HG03558 (cell line): ENCODE results near the gene ITGB2.

Experiments
- ATAC-seq: cut with Tn5 transposase; IDR thresholded peaks from one replicate; pipeline ENCODE4 v1.9.1; 2021; ENCODE audit warnings: moderate number of reproducible peaks; ENCODE audit not compliant: unreplicated experiment; ENCODE audit errors: extremely low read depth

The ITGB2 gene

GRCh38 chr21:44873356-44874239 lies 47.1 kb downstream of the ITGB2 start, which contains the start of gene PTTG1IP:
TSS of gene PTTG1IP (minus strand) at chr21:44873690. CDS start at chr21:44873616, 74 bp downstream.
- ATAC-seq: peak; percentile 59

DNA sequence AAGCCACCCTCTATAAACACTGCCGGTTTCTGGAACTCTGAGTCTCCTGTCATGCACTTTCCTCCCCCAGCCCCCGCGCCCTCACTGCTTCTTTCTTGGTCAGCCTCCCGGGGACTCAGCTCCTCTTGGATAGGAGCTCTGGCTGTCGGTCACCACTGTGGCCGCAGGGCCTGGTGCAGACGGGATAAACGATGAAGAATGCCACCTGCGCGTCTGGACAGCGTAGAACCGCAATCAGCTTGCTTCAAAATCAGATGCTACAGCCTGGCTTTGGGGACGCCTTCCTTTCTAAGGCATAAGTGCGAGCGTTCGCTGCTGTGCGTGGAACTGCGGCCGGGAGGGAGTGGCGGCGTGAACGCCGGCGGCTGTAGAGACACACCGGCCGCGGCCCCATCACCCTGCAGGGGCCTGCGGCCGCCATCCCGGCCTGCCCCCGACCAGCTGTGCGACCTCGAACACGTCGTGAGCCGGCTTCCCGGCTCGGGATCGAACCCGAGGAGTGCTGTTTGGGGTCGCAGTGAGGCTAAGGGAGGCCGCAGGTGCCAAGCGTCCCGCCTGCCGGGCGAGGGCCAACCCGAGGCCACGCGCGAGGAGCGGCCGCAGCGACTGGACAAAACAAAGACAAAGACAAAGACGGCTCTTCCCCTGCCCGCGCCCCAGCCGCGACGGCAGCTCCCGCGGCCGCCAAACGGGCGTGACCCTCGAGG lies 47.9 kb downstream of the ITGB2 start:
- ATAC-seq: no peak

DNA sequence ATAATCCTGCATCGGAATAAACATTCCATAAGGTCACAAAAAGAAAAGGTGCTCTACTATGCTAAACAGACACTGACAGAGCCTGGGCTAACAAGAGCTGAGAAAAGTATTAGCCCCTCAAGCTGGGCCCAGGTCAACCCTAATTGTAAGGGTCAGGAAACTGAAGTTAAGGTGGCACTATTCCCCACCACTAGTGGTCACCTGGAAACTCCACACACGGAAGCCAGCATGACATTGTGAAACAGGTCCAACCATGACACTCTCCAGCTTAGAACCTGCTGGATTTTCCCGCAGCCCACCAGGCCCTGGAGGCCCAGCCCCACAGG lies 48.4 kb downstream of the ITGB2 start:
- no peak for ATAC-seq

GRCh38 chr21:44871576-44872269 lies 49.0 kb downstream of the ITGB2 start:
- ATAC-seq: no peak

DNA sequence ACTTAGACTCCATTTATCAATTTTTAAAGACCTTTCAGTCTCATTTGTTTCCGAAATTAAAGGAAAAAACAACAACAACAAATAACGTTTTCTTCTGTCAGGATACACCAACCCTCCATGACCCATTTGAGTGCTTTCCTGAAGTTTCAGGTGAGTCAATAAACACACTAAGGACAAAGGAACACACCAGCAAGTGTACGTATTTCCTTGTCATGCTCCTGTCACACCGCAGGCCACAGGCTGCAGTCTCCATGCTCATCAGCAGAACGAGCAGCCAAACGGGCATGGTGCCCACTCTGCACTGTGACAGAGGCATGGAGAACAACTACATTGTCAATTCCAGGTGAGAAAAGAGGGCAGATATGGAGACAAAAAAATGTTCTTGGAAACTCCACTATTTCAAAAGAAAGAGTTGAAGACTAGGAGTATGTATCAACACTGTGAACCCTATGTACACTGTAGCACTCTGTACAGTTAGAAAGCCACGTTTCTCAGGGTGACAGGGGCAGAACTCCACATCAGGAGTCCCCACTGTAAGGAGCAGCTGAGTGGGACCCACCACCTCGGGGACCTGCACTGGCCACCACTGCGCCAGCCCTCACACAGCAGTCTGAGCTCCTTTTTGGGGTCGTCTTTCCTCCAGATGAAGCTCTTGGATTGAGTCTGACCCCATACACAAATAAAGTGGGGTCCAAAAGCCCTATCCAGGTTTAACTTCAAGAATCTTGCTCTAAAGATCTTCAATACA lies 49.8 kb downstream of the ITGB2 start:
- no peak for ATAC-seq

DNA sequence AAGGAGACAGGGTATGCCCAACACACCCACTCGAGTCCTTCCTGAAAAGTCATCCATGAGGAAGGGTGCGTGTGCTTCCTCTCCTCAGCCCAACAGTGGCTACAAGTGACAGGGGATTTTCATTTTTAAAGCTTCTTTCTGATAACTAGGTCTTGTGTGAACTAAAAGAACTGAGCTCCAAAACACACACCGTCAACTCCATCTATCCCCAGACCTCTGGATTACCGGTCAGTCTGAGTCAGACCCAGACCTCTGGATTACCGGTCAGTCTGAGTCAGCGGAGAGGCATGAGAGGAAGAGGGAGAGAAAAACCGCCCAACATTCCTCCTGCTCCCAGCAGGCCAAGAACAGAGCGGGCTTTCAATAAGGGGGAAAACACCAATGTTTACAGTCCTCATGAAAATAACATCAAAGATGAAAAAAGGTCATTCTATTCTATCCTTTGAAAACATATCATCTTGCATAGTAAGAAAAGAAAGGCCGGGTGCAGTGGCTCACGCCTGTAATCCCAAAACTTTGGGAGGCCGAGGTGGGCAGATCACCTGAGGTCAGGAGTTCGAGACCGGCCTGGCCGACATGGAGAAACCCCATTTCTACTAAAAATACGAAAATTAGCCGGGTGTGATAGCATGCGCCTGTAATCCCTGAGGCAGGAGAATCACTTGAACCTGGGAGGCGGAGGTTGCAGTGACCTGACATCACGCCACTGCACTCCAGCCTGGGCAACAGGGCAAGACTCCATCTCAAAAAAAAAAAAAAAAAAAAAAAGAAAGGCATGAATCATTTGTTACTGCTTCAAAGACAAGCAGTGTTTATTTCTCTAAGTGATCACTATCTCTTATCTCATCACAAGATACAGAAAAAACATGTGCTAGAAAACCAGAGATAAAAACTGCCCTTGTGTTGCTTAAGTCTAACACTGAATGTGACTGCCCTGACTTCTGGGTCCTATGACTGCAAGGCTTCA lies 50.6 kb downstream of the ITGB2 start:
- no peak for ATAC-seq

- no peak for ATAC-seq
Measured at GRCh38 chr21:44868707-44869106, 52.0 kb downstream of the ITGB2 start.

DNA sequence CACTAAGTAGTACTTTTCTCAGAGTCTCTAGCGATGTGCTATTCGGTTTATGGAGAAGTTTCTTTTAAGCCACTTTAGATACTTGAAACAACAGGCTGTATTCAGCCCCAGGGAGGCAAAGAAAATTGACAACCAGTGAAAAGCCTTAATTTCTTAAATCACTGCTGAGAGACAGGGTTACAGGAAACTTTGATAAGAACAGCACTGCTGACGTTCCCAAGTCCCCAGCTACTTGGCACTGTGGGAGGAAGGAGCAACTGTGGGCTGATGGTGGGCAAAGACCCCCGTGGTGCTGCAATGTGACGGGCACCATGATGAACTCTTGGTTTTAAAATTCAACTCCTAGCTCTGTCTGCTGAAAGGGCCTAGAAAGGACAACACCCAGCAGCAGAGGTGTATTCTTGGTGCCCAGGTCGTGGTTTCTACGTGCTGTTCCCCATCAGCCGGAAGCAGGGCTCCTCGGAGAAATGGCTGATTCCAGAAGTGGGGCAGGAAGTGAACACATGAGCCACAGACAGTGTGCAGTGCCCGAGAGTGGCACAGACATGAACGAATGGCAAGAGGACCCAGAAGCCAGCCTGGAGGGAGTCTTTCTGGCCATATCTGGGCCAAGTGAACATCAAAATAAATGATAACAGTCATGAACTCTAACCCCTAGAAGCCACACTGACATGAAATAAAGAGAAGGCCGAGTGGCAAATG lies 52.5 kb downstream of the ITGB2 start:
- ATAC-seq: no peak

- no peak for ATAC-seq
Measured at GRCh38 chr21:44867464-44867863, 53.2 kb downstream of the ITGB2 start.

DNA sequence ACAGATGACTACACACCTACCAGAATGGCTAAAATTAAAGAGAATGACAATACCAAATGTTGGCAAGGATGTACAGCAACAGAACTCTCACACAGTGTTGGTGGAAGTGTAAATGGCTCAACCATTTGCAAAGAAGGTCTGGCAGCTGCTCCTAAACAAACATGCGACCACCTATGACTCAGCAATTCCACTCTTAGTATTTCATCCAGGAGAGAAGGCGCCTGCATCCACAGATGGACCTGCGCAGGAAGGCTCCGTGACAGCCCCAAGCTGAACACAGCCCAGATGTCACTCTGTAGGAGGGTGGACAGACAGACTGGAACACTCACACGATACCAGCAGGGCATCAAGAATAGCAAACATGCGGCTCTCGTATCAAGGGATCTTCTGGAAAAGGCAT lies 53.9 kb downstream of the ITGB2 start:
- no peak for ATAC-seq

- ATAC-seq: no peak
Measured at GRCh38 chr21:44865561-44866280, 55.0 kb downstream of the ITGB2 start.

GRCh38 chr21:44862869-44863685 lies 57.6 kb downstream of the ITGB2 start:
- no peak for ATAC-seq

- no peak for ATAC-seq
Measured at GRCh38 chr21:44858791-44859190, 61.9 kb downstream of the ITGB2 start.

DNA sequence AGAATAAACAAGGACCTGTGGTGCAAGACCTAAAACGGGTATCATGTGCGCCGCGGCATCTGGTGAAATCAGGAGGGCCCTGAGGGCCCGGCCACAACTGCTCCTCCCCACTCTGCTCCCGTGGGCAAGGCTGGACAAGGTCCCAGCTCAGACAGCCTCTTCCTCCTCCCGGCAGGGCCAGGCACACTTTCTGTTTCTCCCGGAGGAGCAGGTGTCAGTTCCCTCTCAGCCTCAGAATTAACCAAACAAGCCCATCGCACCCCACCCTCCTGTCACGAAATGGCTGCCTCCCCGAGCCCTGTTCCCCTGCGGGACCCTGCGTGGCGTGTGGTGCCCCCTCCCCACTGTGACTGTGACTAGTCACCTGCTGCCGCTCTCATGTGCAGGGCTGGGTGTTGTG lies 62.4 kb downstream of the ITGB2 start:
- no peak for ATAC-seq

GRCh38 chr21:44857127-44857892 lies 63.4 kb downstream of the ITGB2 start:
- no peak for ATAC-seq

DNA sequence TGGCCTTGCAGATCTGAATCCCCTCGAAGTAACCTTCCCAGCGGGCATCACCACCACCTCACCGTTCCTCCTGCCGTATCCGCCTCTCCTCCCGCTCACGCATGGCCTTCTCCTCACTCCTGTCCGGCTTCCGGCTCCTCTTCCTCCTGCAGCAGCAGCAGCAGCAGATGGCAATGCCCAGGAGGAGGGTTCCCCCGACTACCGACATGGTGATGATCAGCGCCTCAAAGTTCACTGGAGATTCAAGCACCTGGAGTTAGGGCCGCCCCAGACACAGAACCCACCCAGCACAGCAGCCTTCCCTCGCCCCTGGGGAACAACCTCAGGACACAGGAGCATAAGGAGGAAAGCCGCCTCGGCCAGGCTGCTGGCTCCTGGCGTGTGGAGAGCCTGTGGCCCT lies 64.6 kb downstream of the ITGB2 start:
- ATAC-seq: no peak
